ENCODE results near the gene HNF1B.

HNF1B gene

GRCh38 chr17:37732316-37732715, 12.5 kb downstream of the HNF1B start:
- no peak for DNase-seq

GRCh38 chr17:37731056-37731455, 13.8 kb downstream of the HNF1B start:
- DNase-seq, result no peak

GRCh38 chr17:37729905-37730304, 15.0 kb downstream of the HNF1B start:
- no peak for DNase-seq

GRCh38 chr17:37726891-37727675, 17.8 kb downstream of the HNF1B start:
- DNase-seq, result no peak

GRCh38 chr17:37726248-37726647, 18.6 kb downstream of the HNF1B start:
- DNase-seq, result no peak

- no peak for DNase-seq
Measured at GRCh38 chr17:37725601-37726146, 19.2 kb downstream of the HNF1B start.

GRCh38 chr17:37725021-37725595, 19.8 kb downstream of the HNF1B start:
- DNase-seq, result no peak

- no peak for DNase-seq
Measured at GRCh38 chr17:37720989-37721388, 23.9 kb downstream of the HNF1B start.

GRCh38 chr17:37719866-37720265, 25.0 kb downstream of the HNF1B start:
- DNase-seq, result no peak

- no peak for DNase-seq
Measured at GRCh38 chr17:37718324-37719048, 26.4 kb downstream of the HNF1B start.

- no peak for DNase-seq
Measured at GRCh38 chr17:37717627-37718323, 27.1 kb downstream of the HNF1B start.

- no peak for DNase-seq
Measured at GRCh38 chr17:37714897-37715296, 30.0 kb downstream of the HNF1B start.

GRCh38 chr17:37713624-37714023, 31.2 kb downstream of the HNF1B start:
- no peak for DNase-seq

GRCh38 chr17:37713028-37713431, 31.8 kb downstream of the HNF1B start:
- no peak for DNase-seq

- DNase-seq, result no peak
Measured at GRCh38 chr17:37711113-37711512, 33.7 kb downstream of the HNF1B start.

GRCh38 chr17:37710344-37710886, 34.4 kb downstream of the HNF1B start:
- DNase-seq, result no peak

GRCh38 chr17:37708616-37709212, 36.1 kb downstream of the HNF1B start:
- DNase-seq, result no peak

GRCh38 chr17:37708008-37708615, 36.7 kb downstream of the HNF1B start:
- DNase-seq, result no peak

GRCh38 chr17:37706446-37706845, 38.4 kb downstream of the HNF1B start:
- no peak for DNase-seq

- DNase-seq, result no peak
Measured at GRCh38 chr17:37702598-37702997, 42.3 kb downstream of the HNF1B start.

- DNase-seq, result peak; percentile 57
Measured at GRCh38 chr17:37701496-37701898, 43.4 kb downstream of the HNF1B start.

GRCh38 chr17:37700881-37701280, 44.0 kb downstream of the HNF1B start:
- no peak for DNase-seq

All from activated CD4-positive, alpha-beta T cell treated with anti-CD3 and anti-CD28 coated beads, Interleukin-2, Interleukin-6, amounts not matched to agents 100 ng/mL and 50 ng/mL, durations not matched to agents 16 hours and 8 hours (primary cell).